Mucosa of stomach (tissue), 1 donor: Measurements from ENCODE around the gene HOXA11.

Experiments used
- H3K27me3 ChIP-seq: one replicate; pipeline ENCODE4 v1.7.0; 2013; ENCODE audit warnings: mild to moderate bottlenecking, low read length; ENCODE audit not compliant: control insufficient read depth, insufficient read depth
- H3K36me3 ChIP-seq: one replicate; pipeline ENCODE4 v1.7.0; 2013; ENCODE audit warnings: low read length; ENCODE audit not compliant: control insufficient read depth, insufficient read depth
- H3K4me1 ChIP-seq: one replicate; pipeline ENCODE4 v1.7.0; 2013; ENCODE audit warnings: mild to moderate bottlenecking, low read length; ENCODE audit not compliant: control insufficient read depth, insufficient read depth
- H3K4me3 ChIP-seq: one replicate; pipeline ENCODE4 v1.7.0; 2013; ENCODE audit warnings: low read length
- H3K9ac ChIP-seq: one replicate; pipeline ENCODE4 v1.7.0; 2013; ENCODE audit warnings: mild to moderate bottlenecking, low read length, moderate library complexity
- H3K9me3 ChIP-seq: one replicate; pipeline ENCODE4 v1.7.0; 2013; ENCODE audit warnings: mild to moderate bottlenecking, low read length, moderate library complexity; ENCODE audit not compliant: control insufficient read depth
- donor health status: Pancreatic carcinoma.

Gene HOXA11

DNA sequence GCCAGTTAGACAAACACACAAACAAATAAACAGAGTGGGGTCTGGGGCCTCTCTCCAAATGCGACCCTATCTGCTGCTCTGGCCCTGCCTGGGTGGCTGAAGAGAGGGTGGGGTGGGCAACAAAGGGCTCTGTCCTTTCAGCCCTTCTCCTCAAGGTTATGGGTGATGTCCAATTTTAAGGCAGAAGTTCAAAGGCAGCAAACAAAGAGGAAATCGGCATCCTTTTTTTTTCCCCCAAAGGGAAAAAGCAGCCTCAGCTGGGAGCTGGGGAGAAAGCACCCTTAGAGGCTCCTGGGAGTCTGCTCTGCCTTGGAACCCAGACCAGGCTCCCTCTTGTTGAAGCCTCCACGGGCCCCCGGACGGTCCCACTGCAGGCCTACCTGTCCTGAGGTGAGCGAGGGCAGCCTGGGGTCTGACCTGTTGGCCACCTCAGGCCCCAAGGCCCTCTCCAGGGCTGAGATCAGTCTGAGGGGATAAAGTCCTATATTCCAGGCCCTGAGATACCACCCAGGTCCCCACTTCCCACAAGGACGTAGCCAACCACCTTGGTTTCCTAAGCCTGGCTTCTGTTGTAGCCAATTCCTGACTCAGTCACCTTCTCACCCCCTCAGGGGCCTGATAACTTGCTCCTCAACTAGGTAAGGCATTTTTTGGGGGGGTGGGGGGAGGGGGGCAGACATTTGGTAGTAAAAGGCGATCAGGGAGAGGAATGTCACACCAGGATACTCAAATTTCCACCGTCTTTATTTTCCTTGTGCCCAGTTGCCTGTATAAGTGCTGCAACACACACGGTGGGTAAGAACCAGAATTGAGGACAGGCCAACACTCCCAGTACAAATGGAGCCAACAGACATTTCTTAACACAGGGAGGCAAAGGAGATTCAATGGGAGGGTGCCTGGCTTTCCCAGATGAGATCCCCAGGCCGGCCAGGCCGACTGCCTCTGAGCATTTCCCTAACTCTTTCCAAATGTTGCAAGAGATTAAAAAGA lies 4.3 kb downstream of the HOXA11 start:
- peaks cover 24% of the 10 kb centered on the region for H3K4me1 ChIP-seq
- no peaks in the 10 kb centered on the region for H3K36me3 ChIP-seq
- no peak overlapping the region for H3K9ac ChIP-seq
- H3K4me3 ChIP-seq = no peak overlapping the region
- no peaks in the 10 kb centered on the region for H3K9me3 ChIP-seq
- peaks cover 97% of the 10 kb centered on the region for H3K27me3 ChIP-seq

DNA sequence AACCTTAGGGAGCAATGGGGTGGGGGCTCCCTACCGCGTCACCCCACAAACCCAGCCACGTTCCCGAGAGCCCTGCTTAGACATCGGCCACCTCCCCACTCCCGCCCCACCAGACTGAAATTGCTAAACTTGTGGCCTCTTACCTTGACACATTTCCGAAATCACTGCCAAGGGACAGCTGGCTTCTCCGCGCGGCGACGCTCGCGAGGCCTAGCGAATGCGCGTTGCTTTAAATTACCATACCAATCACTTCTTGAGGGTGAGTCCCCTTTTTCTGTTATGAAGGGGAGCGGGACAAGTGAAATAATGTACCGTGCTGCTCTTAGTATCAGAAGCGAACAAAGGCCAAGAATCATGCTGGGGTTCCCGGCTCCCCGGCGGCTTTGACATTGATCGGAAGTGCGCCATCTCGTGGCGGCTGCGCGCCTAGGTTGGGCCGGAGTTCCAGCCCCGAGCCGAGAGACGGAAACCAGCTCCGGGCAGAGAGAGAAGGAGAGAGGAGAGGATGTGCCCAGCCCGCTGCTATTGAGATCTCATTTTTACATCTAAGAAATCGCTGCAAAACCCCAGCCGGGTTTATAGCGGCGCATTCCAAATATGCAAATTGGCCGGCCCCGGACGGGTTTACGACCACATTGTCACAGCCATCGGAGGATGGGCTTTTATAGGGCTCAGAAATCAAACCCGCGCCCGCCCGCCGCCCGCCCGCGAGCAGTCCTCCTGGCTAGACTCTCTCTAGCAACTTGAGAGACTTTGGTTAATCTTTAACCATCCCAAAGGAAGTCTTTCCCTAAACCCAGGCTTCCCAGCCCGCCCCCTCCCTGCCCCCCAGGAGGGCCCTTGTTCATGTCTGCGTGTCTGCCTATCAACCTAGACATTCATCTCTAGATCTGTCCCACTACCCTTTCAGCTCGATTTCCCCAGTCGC lies 5.3 kb downstream of the HOXA11 start:
- no peaks in the 10 kb centered on the region for H3K9me3 ChIP-seq
- H3K36me3 ChIP-seq = no peaks in the 10 kb centered on the region
- H3K4me3 ChIP-seq = no peak overlapping the region
- H3K27me3 ChIP-seq = peaks cover 97% of the 10 kb centered on the region
- no peak overlapping the region for H3K9ac ChIP-seq
- H3K4me1 ChIP-seq = peaks cover 19% of the 10 kb centered on the region

DNA sequence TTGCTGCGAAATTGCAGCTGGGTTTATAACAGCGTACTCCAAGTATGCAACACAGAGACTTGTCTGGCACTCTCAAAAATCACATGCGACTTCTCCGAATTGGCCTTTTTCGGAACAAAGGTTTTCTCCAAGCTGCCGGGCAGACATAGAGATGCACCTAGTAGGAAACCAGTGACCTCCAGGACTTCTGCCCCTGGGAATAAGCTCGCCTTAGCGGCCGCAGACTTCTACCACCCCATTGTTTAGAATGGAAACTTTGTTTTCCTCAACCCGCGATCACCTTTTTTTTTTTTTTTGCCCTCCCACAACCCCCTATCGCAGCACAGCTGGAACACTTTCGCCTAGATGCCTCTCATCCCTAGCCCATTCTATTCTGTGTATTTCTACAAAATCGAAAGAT lies 6.0 kb downstream of the HOXA11 start:
- Histone ChIP-seq H3K4me3 (no peak overlapping the region), H3K9me3 (no peaks in the 10 kb centered on the region), H3K27me3 (peaks cover 98% of the 10 kb centered on the region), H3K9ac (no peak overlapping the region), H3K36me3 (no peaks in the 10 kb centered on the region), H3K4me1 (peaks cover 17% of the 10 kb centered on the region)

DNA sequence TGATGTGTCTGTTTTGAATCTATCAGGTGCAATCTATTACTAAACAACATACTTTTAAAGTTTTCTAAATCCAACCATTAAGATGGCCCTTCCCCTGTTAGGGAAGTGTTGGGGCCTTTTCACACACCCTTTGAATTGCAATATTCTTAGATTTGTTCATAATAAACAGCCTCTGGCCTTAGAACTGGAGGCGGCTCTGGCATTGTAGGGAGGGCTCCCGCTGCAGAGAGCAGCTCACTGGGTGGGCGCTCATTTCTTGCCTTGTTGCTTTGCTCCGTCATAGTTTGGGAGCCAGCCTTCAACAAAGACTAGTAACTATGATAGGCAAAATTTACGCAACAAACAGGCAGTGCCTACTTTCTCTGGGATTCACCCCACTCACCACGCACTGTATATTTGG lies 6.7 kb downstream of the HOXA11 start:
- Histone ChIP-seq H3K4me3 (no peak overlapping the region), H3K27me3 (peaks cover 98% of the 10 kb centered on the region), H3K9ac (no peak overlapping the region), H3K9me3 (no peaks in the 10 kb centered on the region), H3K4me1 (peaks cover 15% of the 10 kb centered on the region), H3K36me3 (no peaks in the 10 kb centered on the region)

DNA sequence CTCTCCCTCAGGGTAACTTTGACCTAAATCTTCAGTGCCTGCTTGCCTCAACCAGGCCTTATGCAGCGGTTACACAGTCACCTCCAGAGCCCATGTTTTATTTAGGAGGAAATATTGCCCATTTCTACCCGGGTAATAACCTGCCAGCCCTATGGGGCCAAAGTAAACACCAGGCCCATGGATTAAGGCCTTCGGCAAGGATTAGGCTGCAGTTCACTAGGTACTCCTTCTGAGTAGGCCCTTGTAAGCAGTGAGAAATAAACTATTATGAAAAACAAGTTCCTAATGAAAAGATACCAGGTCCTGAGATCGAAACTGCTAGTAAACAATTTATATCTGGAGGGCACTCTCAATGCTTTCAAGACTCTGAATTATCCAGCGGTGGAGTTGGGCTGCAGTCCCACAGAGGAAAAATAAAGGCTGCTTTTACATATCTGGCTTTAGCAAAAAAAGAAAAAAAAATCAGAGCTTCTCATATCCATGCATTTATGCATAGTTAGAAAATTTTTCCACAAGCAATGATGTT lies 7.2 kb downstream of the HOXA11 start:
- H3K4me3 ChIP-seq = no peak overlapping the region
- H3K4me1 ChIP-seq = peaks cover 15% of the 10 kb centered on the region
- peaks cover 98% of the 10 kb centered on the region for H3K27me3 ChIP-seq
- no peak overlapping the region for H3K9ac ChIP-seq
- no peaks in the 10 kb centered on the region for H3K9me3 ChIP-seq
- H3K36me3 ChIP-seq = no peaks in the 10 kb centered on the region

DNA sequence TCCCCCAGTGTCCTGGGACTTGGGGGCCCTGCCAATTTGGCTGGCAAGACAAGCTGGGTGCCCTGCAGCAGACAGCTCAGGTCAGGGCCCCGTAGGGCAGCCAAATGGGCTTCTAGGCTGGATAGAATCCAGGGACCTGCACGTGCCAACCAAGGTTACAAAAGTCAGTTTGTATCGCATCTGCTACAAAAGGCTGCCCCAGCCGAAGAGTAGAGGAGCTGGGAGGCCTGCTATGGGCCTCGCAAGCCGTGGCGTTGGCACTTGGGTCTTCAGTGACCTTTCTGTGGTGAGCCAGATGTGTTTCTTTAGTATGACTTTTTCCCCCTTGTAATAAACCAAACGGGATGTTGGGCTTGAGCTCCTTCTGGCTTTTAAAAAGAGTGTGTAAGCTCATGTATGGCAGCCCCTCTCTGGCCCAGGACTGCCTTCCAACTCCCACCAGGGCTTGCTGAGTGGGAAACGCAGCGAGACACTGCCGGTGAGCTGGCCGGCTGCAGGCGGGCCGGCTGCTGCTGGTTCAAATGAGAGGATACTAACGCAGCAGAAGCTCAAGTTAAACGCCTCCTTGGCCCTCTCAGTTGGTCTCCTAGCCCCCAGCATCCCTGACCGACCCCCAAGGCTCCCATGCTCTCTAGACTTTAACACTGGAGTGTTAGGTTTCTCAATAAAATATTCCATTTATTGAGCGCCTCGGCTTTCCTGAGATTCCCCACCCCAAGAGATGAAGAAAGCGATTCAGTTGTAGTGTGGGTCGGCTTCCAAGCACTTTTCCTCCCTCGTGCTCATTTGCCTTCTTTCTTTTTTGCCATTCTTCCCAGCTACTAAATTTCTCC lies 7.9 kb downstream of the HOXA11 start:
- Histone ChIP-seq H3K9ac (no peak overlapping the region), H3K4me3 (no peak overlapping the region), H3K9me3 (no peaks in the 10 kb centered on the region), H3K36me3 (no peaks in the 10 kb centered on the region), H3K4me1 (peaks cover 18% of the 10 kb centered on the region), H3K27me3 (peaks cover 98% of the 10 kb centered on the region)

DNA sequence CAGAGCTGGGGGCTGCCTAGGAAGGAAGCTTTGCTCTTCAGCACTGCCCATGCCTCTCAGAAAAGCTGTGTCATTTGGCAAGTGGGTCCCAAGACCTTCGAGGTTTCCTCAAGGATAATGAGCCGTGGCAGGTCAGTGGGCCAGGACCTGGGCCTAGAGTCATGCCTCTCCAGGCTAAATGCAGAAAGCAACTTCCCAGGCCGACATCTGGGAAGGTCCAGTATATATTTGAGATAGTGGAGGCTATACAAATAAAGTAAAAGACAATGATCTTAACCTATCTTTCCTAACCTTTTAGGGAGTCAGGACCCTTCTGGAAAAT lies 8.5 kb downstream of the HOXA11 start:
- H3K9me3 ChIP-seq = no peaks in the 10 kb centered on the region
- H3K36me3 ChIP-seq = no peaks in the 10 kb centered on the region
- no peak overlapping the region for H3K4me3 ChIP-seq
- peaks cover 99% of the 10 kb centered on the region for H3K27me3 ChIP-seq
- peaks cover 20% of the 10 kb centered on the region for H3K4me1 ChIP-seq
- H3K9ac ChIP-seq = no peak overlapping the region

DNA sequence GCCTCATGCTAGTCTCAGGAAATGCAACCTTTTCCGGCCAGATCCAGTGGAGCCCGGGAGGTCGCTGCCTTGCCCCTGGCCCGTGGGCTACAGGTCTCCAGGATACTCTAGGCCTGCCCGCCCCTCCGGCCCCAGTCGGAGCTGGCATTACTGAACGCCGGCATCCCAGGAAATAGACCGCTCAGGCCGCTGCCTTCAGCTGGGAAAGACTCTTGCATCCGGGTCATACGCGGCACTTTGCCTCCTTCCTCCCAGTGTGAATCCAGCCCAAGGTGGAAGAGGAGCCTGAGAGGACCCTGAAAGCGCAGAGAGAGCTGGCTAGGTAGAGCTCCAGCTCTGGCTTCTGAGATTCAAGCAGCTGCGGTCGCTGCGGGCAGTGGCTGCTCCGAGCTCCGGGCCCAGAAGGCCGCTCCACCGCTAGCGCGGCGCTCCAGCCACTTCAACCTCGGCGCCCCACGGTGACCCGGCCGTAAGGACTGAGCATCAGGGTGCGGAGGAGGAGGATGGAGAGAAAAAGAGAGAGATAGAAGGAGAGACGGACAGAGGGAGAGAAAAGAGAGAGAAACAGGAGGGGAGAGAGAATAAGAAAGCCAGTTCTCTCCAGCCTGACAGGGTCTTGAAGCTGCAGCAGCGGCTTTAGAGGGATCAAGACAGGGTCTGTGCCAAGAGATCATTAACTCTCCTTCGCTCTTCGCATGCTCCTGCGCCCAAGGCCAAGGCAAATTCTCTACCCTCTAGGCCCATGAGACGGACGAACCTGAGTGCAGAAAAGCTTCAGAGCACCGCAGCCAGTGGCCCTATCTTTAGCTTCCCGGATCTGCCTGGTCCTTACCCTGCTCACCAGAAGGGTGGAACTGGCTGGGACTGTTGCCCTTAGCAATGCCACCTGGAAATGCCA lies 9.2 kb downstream of the HOXA11 start:
- Histone ChIP-seq H3K9me3 (no peaks in the 10 kb centered on the region), H3K4me1 (peaks cover 20% of the 10 kb centered on the region), H3K27me3 (peaks cover 100% of the 10 kb centered on the region), H3K36me3 (no peaks in the 10 kb centered on the region), H3K4me3 (no peak overlapping the region), H3K9ac (no peak overlapping the region)

DNA sequence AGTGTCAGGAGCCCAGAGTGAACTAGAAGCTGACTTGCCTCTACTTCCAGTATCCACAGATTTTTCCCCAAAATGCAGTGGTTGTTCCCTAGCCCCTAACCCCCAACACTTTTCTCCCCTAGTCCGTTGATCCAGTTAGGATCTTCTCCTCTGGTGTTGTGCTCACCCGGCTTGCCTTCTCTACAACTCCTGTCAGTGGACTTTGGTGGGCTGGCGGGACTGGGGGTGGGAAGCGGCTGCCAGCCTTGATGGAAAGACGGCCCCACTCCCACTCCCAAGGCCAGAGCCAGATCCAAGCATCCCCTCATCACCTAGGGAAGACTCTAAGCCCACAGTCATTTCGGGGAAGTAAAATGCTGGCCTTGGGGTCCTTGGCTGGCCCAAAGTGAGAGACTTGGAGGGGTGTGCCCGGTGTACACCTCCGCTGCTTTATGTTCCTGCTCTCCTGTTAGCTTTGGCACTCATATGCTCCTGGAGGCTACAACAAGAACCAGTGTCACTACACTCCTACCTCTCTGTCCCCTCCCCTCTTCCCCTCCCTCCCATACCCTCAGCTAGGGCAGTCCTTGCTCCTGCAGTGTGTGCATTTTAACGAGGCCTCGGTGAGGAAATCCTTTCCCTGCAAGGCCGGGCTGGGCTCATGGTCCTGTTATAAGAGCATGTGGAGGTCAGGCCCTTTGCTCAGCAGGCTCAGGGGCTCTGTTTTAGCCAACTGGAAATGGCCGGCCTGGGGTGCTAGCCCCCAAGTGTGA lies 10.0 kb downstream of the HOXA11 start:
- Histone ChIP-seq H3K4me1 (peaks cover 20% of the 10 kb centered on the region), H3K36me3 (no peaks in the 10 kb centered on the region), H3K9me3 (no peaks in the 10 kb centered on the region), H3K27me3 (peaks cover 100% of the 10 kb centered on the region), H3K9ac (no peak overlapping the region), H3K4me3 (no peak overlapping the region)
